HL-60/S4 (cell line): Measurements from ENCODE around the gene MAMLD1.

Source experiments
- in situ Hi-C: fragments of 300-500 bp; cut with MboI; formaldehyde crosslinking; loops from 2 replicates; pipeline ENCODE4 v1.14.3; 2022; ENCODE audit warnings: low sequenced_read_pairs

MAMLD1 gene

GRCh38 chrX:150495496-150495895 lies 132.4 kb downstream of the MAMLD1 start:
- in situ Hi-C loops, result no loop called here

GRCh38 chrX:150499240-150499639 lies 136.1 kb downstream of the MAMLD1 start:
- in situ Hi-C loops, result no loop called here

DNA sequence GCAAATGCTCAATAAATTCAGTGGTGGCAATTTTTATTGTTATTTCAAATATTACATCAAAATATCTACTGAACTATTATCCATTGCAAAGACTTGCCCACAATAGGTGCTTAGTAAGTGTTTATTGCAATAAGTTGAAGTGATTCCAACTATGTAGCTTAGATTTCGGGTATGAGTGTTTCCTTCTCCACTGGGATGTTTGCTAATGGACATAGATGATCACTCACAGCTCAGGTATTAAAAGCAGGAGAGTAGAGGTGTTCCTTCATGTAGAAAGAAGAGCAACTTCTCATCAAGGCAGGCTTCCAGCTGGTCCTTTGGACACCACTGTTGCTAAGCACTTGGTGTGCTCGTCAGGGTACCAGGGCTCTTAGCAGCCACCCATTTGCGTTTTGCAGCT lies 139.0 kb downstream of the MAMLD1 start:
- in situ Hi-C loops, result no loop called here

- in situ Hi-C loops, result no loop called here
Observed at GRCh38 chrX:150502979-150503897, 140.1 kb downstream of the MAMLD1 start.

DNA sequence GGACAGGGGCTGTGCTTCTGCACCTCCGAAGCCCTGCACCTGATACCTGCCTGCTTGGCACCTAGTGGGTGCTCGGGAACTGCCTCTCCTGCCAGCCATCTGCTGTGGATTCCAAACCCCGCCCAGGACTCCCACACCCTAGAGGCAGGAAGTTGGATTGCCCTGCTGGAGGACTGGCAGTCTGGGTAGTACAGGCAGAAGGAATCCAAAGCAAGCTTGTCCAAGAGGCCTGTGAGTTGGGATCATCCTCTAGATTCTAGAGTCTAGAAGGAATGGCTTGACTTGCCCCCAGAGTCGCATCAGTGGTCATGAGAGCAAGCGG lies 140.7 kb downstream of the MAMLD1 start:
- in situ Hi-C loops, result no loop called here

- in situ Hi-C loops, result no loop called here
Observed at GRCh38 chrX:150504397-150505182, 141.5 kb downstream of the MAMLD1 start.

- in situ Hi-C loops, result no loop called here
Observed at GRCh38 chrX:150506020-150506419, 142.9 kb downstream of the MAMLD1 start.

GRCh38 chrX:150506486-150506885 lies 143.4 kb downstream of the MAMLD1 start:
- in situ Hi-C loops, result no loop called here

- in situ Hi-C loops, result no loop called here
Observed at GRCh38 chrX:150507251-150507856, 144.2 kb downstream of the MAMLD1 start.

DNA sequence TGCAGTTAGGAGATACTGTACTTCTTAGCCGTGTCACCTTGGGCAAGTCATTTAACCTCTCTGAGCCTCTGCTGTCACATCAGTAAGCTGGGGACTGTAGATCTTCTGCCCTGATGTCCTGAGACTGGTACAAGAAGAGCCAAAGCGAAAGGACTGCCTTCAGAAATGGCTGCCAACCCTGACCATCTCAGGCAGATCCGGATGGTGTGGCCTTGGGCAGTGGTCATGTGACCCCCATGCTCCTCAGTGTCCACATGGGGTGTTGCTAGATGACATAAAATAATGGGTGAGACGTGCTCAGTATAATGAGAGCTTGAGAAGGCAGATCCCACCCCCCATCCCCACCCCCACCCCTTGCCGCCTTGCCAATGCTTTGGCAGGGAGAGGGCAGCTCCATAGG lies 144.9 kb downstream of the MAMLD1 start:
- in situ Hi-C loops, result no loop called here

GRCh38 chrX:150508451-150509367 lies 145.6 kb downstream of the MAMLD1 start:
- in situ Hi-C loops, result no loop called here

- in situ Hi-C loops, result no loop called here
Observed at GRCh38 chrX:150509703-150510102, 146.6 kb downstream of the MAMLD1 start.

- in situ Hi-C loops, result no loop called here
Observed at GRCh38 chrX:150512461-150512901, 149.4 kb downstream of the MAMLD1 start.

DNA sequence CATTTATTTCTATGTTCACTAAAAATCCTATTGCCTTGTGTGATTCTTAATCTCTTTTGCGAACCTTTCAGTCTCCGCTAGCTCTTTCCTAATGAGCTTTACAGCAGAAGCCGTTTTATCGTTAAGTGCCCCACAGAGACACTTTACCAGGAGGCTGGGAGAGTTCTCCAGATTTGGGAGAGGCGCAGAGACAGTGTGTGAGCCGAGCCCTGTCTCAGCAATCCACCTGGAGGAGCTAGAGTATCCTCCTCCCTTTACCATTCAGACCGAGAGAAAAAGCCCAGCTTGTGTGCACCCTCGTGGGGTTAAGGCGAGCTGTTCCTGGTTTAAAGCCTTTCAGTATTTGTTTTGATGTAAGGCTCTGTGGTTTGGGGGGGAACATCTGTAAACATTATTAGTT lies 150.4 kb downstream of the MAMLD1 start:
- in situ Hi-C loops, result no loop called here

- in situ Hi-C loops, result no loop called here
Observed at GRCh38 chrX:150514462-150514861, 151.3 kb downstream of the MAMLD1 start.

- in situ Hi-C loops, result no loop called here
Observed at GRCh38 chrX:150515801-150516200, 152.7 kb downstream of the MAMLD1 start.

- in situ Hi-C loops, result no loop called here
Observed at GRCh38 chrX:150517303-150517910, 154.3 kb downstream of the MAMLD1 start.

- in situ Hi-C loops, result no loop called here
Observed at GRCh38 chrX:150522494-150522893, 159.4 kb downstream of the MAMLD1 start.

GRCh38 chrX:150525061-150525919 lies 162.2 kb downstream of the MAMLD1 start:
- in situ Hi-C loops, result no loop called here
